ENCODE measurements around the gene CFAP20DC.

- no peak for TF ChIP-seq POLR2AphosphoS5 (IDR thresholded peaks at IDR 0.05; ENCODE audit: low read length)
- TF ChIP-seq NRF1 (conservative IDR thresholded peaks at IDR 0.05; ENCODE audit: low read depth, low read length): no peak
- TF ChIP-seq CEBPZ (IDR thresholded peaks at IDR 0.05; ENCODE audit: low read depth, low read length): no peak
- TF ChIP-seq HDAC6 (IDR thresholded peaks at IDR 0.05; ENCODE audit: unreplicated experiment): no peak
- no peak for TF ChIP-seq GABPA (IDR thresholded peaks at IDR 0.05; ENCODE audit: low read depth)
- TF ChIP-seq EGR1 (IDR thresholded peaks at IDR 0.05; ENCODE audit: borderline replicate concordance in 1 of 2, low read depth in 2 of 2, low read length in 2 of 2): no peak
- TF ChIP-seq ZBTB11 (CRISPR knock-in tag; IDR thresholded peaks at IDR 0.05): no peak
- no peak for TF ChIP-seq CTCF (IDR thresholded peaks at IDR 0.05 in 2 of 3, conservative IDR thresholded peaks at IDR 0.05 in 1 of 3; ENCODE audit: control insufficient read depth in 2 of 3, extremely low read depth in 1 of 3, insufficient read depth in 1 of 3, low read depth in 3 of 3, low read length in 3 of 3)
- TF ChIP-seq EZH2 (IDR thresholded peaks at IDR 0.05; ENCODE audit: borderline replicate concordance, control insufficient read depth, low read depth, low read length): no peak
- no peak for TF ChIP-seq FOS (IDR thresholded peaks at IDR 0.05; ENCODE audit: borderline replicate concordance, extremely low read depth, insufficient read length)
- no peak for TF ChIP-seq TAF1 (IDR thresholded peaks at IDR 0.05; ENCODE audit: borderline replicate concordance, low read depth, low read length)
- no peak for TF ChIP-seq NFYB (IDR thresholded peaks at IDR 0.05; ENCODE audit: insufficient read depth, low read depth, low read length)
Observed at GRCh38 chr3:58693940-58694850, 355.6 kb downstream of the CFAP20DC start.
